Measurements from ENCODE around the gene STX2.

STX2 gene

DNA sequence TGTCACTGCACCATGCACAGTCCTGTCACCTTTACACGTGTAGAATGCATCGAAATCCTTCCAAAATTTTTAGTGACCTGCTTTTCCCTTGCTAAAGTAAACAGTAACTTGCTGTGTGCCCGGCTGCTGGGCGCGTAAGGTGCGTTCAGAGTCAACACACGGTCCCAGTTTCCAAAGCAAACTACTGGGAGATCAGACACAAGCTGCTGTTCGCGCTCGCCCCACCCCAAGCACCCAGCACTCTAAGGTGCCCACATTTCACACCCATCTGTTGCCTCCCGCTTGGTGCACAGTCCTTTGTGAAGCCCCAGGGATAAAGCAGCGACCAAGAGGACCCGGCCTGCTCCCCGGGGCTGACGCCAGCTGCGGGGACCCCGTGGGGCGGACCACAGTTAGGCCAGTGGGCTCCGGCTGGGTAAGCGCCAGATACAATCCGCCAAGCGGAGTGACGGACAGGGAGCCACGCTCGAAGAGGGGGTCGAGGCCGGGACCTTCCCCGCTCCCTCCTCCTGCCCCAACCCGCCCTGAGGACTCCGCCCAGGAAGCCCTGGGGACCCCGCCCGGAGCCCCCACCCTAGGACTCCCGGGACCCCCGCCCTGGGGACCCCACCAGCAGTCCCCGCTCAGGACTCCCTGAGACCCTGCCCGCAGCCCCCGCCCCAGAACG is 633 bp downstream of the STX2 start:
- Histone ChIP-seq H3K9me3 (ENCODE audit: control insufficient read depth, low read length) (no peaks in the 10 kb centered on the region), H3K9ac (ENCODE audit: low read length) (peak overlapping the region; percentile 39), H3K4me3 (ENCODE audit: low read length) (no peak overlapping the region), H3K36me3 (ENCODE audit: control insufficient read depth, insufficient read depth, low read length) (no peaks in the 10 kb centered on the region), H3K27me3 (ENCODE audit: control insufficient read depth, insufficient read depth, low read length) (peaks cover 12% of the 10 kb centered on the region), H3K4me1 (ENCODE audit: control insufficient read depth, insufficient read depth, low read length) (peaks cover 9% of the 10 kb centered on the region)

DNA sequence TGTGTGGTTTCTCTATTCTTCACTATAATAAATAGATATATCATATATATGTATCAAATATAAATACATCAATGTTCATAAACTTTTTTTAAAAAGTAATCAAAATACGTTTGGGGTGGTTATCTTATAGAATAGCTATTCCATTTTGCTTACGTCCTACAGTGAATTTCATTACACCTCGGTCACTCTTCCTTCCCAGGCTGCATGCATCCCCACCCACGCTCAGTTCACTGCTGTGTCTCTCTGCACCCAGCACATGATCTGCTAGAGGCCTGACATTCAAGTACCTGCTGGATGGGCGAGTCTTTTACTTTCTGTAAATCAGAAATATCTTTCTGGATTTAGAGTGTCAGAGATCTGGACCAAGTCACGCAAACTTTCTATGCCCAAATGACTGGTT is 3.6 kb downstream of the STX2 start:
- no peak overlapping the region for H3K9ac ChIP-seq (ENCODE audit: low read length)
- peaks cover 9% of the 10 kb centered on the region for H3K4me1 ChIP-seq (ENCODE audit: control insufficient read depth, insufficient read depth, low read length)

DNA sequence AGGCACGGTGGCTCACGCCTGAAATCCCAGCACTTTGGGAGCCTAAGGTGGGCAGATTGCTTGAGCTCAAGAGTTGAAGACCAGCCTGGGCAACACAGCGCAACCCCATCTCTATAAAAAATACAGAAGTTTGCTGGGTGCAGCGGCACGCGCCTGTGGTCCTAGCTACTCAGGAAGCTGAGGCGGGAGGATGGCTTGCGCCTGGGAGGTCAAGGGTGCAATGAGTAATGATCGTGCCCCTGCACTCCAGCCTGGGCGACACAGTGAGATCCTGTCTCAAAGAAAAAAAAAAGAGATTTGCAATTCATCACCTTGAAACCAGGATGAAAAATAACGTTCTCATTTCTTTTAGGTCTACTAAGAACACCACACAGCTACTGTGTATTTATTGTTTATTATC is 4.0 kb downstream of the STX2 start:
- no peaks in the 10 kb centered on the region for H3K9me3 ChIP-seq (ENCODE audit: control insufficient read depth, low read length)
- H3K36me3 ChIP-seq (ENCODE audit: control insufficient read depth, insufficient read depth, low read length) = no peaks in the 10 kb centered on the region
- H3K9ac ChIP-seq (ENCODE audit: low read length) = no peak overlapping the region
- H3K27me3 ChIP-seq (ENCODE audit: control insufficient read depth, insufficient read depth, low read length) = peaks cover 12% of the 10 kb centered on the region
- H3K4me1 ChIP-seq (ENCODE audit: control insufficient read depth, insufficient read depth, low read length) = peaks cover 9% of the 10 kb centered on the region
- H3K4me3 ChIP-seq (ENCODE audit: low read length) = no peak overlapping the region

More for the DNA sequence above, 3.6 kb downstream of the STX2 start:
- Histone ChIP-seq H3K36me3 (ENCODE audit: control insufficient read depth, insufficient read depth, low read length) (no peaks in the 10 kb centered on the region), H3K27me3 (ENCODE audit: control insufficient read depth, insufficient read depth, low read length) (peaks cover 12% of the 10 kb centered on the region), H3K4me3 (ENCODE audit: low read length) (no peak overlapping the region), H3K9me3 (ENCODE audit: control insufficient read depth, low read length) (no peaks in the 10 kb centered on the region)

DNA sequence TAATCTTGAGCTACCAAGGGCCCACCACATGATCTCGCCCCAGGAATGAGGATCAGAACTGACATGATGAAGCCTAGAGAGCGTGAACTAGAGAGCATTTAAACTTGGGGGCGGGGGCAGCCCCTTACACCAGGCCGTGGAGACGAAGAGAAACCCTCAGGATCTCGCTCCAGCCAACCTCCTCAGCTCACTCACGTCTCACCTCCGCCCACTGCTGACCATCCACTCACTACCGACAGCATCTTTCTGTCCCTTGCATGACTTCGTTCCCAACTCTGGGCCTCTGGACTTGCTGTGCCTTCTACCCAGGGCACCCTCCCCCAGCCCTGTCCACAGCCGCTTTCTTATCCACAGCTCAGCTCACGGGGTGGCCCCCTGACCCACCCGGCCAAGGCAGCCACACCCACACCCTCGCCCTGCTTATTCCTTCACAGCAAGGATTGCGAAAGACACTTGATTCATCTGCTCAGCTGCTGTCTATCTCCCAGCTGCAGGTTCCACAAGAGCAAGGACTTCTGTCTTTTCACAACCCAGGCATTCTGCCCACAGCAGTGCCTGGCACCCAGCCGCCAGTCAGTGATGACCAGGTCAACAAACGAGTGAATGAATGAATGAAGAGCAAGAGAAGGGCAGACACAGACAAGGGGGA is 6.4 kb downstream of the STX2 start:
- H3K4me3 ChIP-seq (ENCODE audit: low read length) = no peak overlapping the region
- H3K36me3 ChIP-seq (ENCODE audit: control insufficient read depth, insufficient read depth, low read length) = no peaks in the 10 kb centered on the region
- H3K9ac ChIP-seq (ENCODE audit: low read length) = no peak overlapping the region
- no peaks in the 10 kb centered on the region for H3K9me3 ChIP-seq (ENCODE audit: control insufficient read depth, low read length)
- H3K4me1 ChIP-seq (ENCODE audit: control insufficient read depth, insufficient read depth, low read length) = no peaks in the 10 kb centered on the region
- peaks cover 3% of the 10 kb centered on the region for H3K27me3 ChIP-seq (ENCODE audit: control insufficient read depth, insufficient read depth, low read length)

DNA sequence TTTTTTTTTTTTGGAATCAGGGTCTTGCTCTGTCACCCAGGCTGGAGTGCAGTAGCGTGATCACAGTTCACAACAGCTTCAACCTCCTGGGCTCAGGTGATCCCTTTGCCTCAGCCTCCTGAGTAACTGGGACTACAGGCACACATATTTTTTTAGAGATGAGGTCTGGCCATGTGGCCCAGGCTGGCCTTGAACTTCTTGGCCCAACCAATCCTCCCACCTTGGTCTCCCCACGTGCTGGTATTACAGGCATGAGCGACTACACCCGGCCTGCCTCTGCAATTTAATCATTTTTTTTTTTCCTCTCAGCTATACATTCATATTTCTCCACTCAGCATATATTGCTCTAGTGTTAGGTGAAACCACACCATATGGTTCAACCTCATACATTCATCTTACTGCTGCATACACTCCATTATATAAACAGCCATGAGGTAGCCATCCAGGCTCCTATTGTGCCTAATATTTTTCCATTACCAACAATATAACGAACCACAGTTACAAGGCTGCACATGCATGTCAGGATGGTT is 7.1 kb downstream of the STX2 start:
- Histone ChIP-seq H3K27me3 (ENCODE audit: control insufficient read depth, insufficient read depth, low read length) (no peaks in the 10 kb centered on the region), H3K4me1 (ENCODE audit: control insufficient read depth, insufficient read depth, low read length) (no peaks in the 10 kb centered on the region), H3K9me3 (ENCODE audit: control insufficient read depth, low read length) (no peaks in the 10 kb centered on the region), H3K9ac (ENCODE audit: low read length) (no peak overlapping the region), H3K36me3 (ENCODE audit: control insufficient read depth, insufficient read depth, low read length) (no peaks in the 10 kb centered on the region), H3K4me3 (ENCODE audit: low read length) (no peak overlapping the region)

DNA sequence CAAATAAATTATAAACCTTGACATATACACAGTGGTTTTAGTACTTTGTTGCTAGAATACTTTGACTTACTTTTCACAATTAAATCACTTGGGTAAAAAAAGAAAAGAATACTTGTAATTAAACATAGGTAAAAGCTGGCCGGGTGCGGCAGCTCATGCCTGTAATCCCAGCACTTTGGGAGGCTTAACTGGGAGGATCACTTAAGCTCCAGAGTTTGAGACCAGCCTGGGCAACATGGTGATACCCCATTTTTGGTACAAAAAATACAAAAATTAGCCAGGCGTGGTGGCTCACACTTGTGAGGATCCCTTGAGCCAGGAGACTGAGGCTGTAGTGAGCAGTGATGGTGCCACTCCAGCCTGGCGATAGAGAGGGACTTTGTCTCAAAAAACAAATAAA is 7.8 kb downstream of the STX2 start:
- no peak overlapping the region for H3K4me3 ChIP-seq (ENCODE audit: low read length)
- no peaks in the 10 kb centered on the region for H3K36me3 ChIP-seq (ENCODE audit: control insufficient read depth, insufficient read depth, low read length)
- no peaks in the 10 kb centered on the region for H3K27me3 ChIP-seq (ENCODE audit: control insufficient read depth, insufficient read depth, low read length)
- no peak overlapping the region for H3K9ac ChIP-seq (ENCODE audit: low read length)
- no peaks in the 10 kb centered on the region for H3K4me1 ChIP-seq (ENCODE audit: control insufficient read depth, insufficient read depth, low read length)
- no peaks in the 10 kb centered on the region for H3K9me3 ChIP-seq (ENCODE audit: control insufficient read depth, low read length)

DNA sequence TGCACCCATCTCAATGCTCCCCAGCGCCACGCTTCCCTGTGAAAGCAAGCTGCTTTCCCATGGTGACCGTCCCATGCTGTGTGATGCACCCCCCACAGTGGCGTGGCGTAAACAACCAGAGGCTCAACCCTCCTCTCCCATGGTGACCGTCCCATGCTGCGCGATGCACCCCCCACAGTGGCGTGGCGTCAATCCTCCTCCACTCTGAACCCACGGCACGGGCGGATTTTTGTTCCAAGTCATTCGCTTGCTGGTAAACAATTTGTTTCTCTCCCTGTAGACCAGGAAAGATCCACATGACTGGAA is 8.9 kb downstream of the STX2 start:
- H3K9me3 ChIP-seq (ENCODE audit: control insufficient read depth, low read length) = no peaks in the 10 kb centered on the region
- no peaks in the 10 kb centered on the region for H3K27me3 ChIP-seq (ENCODE audit: control insufficient read depth, insufficient read depth, low read length)
- H3K9ac ChIP-seq (ENCODE audit: low read length) = no peak overlapping the region
- no peaks in the 10 kb centered on the region for H3K36me3 ChIP-seq (ENCODE audit: control insufficient read depth, insufficient read depth, low read length)
- H3K4me1 ChIP-seq (ENCODE audit: control insufficient read depth, insufficient read depth, low read length) = no peaks in the 10 kb centered on the region
- no peak overlapping the region for H3K4me3 ChIP-seq (ENCODE audit: low read length)

DNA sequence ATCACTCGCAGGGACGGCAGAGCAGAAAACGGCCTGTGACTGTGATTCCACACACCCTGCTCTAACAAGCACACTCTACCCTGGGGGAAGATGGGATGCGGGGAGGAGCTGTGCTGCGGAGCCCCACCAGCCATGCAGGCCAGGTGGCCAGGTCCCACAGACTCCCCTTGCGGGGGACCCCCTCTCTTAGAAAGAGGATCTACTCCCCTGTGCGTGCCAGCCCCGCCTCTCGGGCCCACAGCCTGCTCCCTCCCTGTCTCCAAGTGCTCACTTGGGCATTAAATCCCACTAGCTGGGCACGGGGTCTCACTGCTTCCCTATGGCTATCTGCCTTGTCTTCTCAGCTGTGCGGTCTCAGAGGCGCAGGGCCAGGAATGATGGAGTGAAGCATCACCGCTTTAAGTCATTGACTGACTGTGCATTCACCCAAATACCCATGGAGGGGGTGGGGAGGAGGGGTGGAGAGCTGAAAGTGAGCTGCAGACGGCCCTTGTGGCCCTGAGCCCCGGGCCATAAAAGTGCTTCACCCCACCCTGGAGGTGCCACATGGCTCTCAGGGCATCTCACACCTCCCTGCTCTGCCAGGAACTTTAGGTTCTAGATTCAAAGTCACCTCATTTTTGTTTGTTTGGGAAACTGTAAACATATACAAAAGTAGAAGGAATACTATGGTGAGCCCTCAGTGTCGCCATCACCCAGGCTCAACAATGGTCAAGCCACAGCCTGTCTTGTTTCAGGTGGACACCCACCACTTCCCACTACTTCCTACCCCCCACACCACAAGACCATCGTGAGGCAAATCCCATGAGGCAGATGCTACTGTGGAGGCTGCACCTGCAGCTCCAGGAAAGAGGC is 9.4 kb downstream of the STX2 start:
- Histone ChIP-seq H3K9ac (ENCODE audit: low read length) (no peak overlapping the region), H3K27me3 (ENCODE audit: control insufficient read depth, insufficient read depth, low read length) (no peaks in the 10 kb centered on the region), H3K9me3 (ENCODE audit: control insufficient read depth, low read length) (no peaks in the 10 kb centered on the region), H3K4me3 (ENCODE audit: low read length) (no peak overlapping the region), H3K4me1 (ENCODE audit: control insufficient read depth, insufficient read depth, low read length) (no peaks in the 10 kb centered on the region), H3K36me3 (ENCODE audit: control insufficient read depth, insufficient read depth, low read length) (no peaks in the 10 kb centered on the region)

DNA sequence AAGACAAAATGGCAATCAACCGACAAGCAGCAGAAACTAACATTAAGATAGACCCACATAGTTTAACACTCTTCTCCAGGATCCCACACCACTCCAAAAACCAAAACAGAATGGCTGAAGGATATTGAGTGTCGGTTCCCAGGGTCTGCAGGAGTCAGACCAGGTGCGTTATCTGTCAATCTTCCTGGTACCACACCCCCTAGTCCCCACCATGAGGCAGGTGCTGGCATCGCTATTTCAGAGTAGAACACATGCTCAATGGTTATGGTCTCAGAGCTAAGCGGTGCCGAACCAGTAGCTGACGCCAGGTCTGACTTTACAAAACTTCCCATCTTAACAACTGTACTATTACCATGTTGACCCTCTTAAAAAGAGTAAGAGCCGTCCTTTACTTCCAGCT is 10.2 kb downstream of the STX2 start:
- no peaks in the 10 kb centered on the region for H3K36me3 ChIP-seq (ENCODE audit: control insufficient read depth, insufficient read depth, low read length)
- no peaks in the 10 kb centered on the region for H3K27me3 ChIP-seq (ENCODE audit: control insufficient read depth, insufficient read depth, low read length)
- H3K4me1 ChIP-seq (ENCODE audit: control insufficient read depth, insufficient read depth, low read length) = no peaks in the 10 kb centered on the region
- H3K9me3 ChIP-seq (ENCODE audit: control insufficient read depth, low read length) = no peaks in the 10 kb centered on the region
- no peak overlapping the region for H3K9ac ChIP-seq (ENCODE audit: low read length)
- H3K4me3 ChIP-seq (ENCODE audit: low read length) = no peak overlapping the region

DNA sequence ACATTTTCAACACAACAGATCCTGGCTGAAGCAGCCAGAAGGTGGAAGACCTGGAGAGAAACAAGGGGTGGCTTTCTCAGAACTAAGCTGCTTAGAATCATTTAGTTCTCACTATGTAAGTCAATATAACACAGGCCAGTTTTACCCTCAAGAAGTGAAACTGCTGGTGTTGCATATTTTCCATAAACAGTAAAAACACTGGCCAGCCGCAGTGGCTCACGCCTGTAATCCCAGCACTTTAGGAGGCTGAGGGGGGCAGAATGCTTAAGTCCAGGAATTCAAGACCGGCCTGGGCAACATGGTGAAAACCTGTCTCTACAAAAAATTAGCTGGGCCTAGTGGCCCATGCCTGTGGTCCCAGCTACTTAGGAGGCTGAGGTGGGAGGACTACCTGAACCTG is 11.6 kb downstream of the STX2 start:
- Histone ChIP-seq H3K27me3 (ENCODE audit: control insufficient read depth, insufficient read depth, low read length) (no peaks in the 10 kb centered on the region), H3K36me3 (ENCODE audit: control insufficient read depth, insufficient read depth, low read length) (no peaks in the 10 kb centered on the region), H3K4me1 (ENCODE audit: control insufficient read depth, insufficient read depth, low read length) (no peaks in the 10 kb centered on the region), H3K9me3 (ENCODE audit: control insufficient read depth, low read length) (no peaks in the 10 kb centered on the region), H3K4me3 (ENCODE audit: low read length) (no peak overlapping the region), H3K9ac (ENCODE audit: low read length) (no peak overlapping the region)

DNA sequence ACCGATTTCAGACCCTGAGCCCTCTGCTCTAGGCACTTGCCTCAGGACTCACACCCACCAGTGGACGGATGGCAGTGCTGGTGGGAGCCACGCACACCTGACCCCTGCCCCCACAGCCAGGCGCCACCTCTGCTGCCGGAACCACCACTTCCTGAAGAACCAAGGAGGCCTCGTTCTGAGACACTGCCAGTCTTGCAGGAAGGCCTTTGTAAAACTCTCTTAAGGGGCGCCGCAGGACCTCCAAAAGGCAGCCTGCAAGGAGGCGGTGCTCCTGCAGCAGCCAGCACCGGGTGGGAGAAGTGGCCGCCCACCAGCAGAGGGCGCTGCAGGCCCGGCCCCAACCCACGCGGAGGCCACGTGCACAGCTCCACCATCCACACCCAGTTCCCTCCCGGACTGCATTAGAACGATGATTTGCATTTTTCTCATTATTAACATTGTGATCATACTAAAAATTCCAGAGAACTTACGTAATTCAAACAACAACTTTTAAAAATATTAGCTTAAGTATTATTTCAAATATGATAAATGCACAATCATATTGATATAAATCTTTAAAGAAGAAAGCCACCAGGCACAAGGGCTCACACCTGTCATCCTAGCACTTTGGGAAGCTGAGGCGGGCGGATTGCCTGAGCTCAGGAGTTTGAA is 12.8 kb downstream of the STX2 start:
- Histone ChIP-seq H3K4me1 (ENCODE audit: control insufficient read depth, insufficient read depth, low read length) (no peaks in the 10 kb centered on the region), H3K9ac (ENCODE audit: low read length) (no peak overlapping the region), H3K27me3 (ENCODE audit: control insufficient read depth, insufficient read depth, low read length) (no peaks in the 10 kb centered on the region), H3K36me3 (ENCODE audit: control insufficient read depth, insufficient read depth, low read length) (no peaks in the 10 kb centered on the region), H3K4me3 (ENCODE audit: low read length) (no peak overlapping the region), H3K9me3 (ENCODE audit: control insufficient read depth, low read length) (no peaks in the 10 kb centered on the region)

DNA sequence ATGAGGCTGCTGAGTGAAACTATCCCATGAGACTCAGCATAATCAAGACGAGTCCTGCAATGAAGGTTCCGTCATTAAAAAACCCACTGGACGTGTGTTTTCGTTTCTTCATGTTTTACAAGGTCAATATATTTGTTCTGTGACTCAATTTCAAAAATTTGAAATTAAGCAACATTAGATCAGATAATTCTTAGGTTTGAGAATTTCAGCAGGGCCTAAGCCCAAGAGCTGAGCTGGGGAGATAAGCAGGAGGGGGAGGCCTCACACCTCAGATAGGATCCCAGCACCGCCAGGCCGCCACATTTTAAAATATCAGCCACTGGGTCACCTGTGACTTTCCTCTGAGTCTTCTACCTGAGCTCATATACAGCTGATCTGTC is 13.3 kb downstream of the STX2 start:
- Histone ChIP-seq H3K9ac (ENCODE audit: low read length) (no peak overlapping the region), H3K36me3 (ENCODE audit: control insufficient read depth, insufficient read depth, low read length) (no peaks in the 10 kb centered on the region), H3K4me1 (ENCODE audit: control insufficient read depth, insufficient read depth, low read length) (no peaks in the 10 kb centered on the region), H3K9me3 (ENCODE audit: control insufficient read depth, low read length) (no peaks in the 10 kb centered on the region), H3K4me3 (ENCODE audit: low read length) (no peak overlapping the region), H3K27me3 (ENCODE audit: control insufficient read depth, insufficient read depth, low read length) (no peaks in the 10 kb centered on the region)

Measured in mucosa of stomach (tissue), 1 donor.